Psoas muscle (tissue), 8 donors: ENCODE measurements around the gene EIF3B. TPM values are rescaled to one million over a fixed set of nuclear protein-coding genes. Genes with fewer than 3 reads are reported as not detected.

ENCODE experiments used
- ATAC-seq, 4 donors: fragments of 200-7000 bp; cut with Tn5 transposase; one replicate each; pipeline ENCODE4 v1.9.1; 2020; ENCODE audit warnings: moderate library complexity in 3 of 4, mild to moderate bottlenecking in 2 of 4
- DNase-seq, 2 donors: peaks; one replicate each; pipeline ENCODE4 v3.0.0-alpha.2; 2020
- H3K27ac ChIP-seq: fragments of 200-600 bp; one replicate; pipeline ENCODE4 v1.8.0; 2022
- H3K27me3 ChIP-seq, 3 donors: fragments of 200-600 bp in 1 of 3; one replicate each; pipeline versions ENCODE4 v1.6.1 to v1.8.0; 2013 to 2022; ENCODE audit warnings: low read length in 2 of 3, mild to moderate bottlenecking in 2 of 3, moderate library complexity in 1 of 3; ENCODE audit not compliant: insufficient read depth in 3 of 3
- H3K36me3 ChIP-seq, 2 donors: fragments of 200-600 bp in 1 of 2; one replicate each; pipeline versions ENCODE4 v1.6.1 to v1.8.0; 2013 to 2022; ENCODE audit warnings: low read depth in 1 of 2, mild to moderate bottlenecking in 1 of 2, moderate library complexity in 1 of 2; ENCODE audit not compliant: insufficient read depth in 1 of 2
- H3K4me1 ChIP-seq: fragments of 200-600 bp; one replicate; pipeline ENCODE4 v1.8.0; 2022
- H3K4me3 ChIP-seq: fragments of 200-600 bp; one replicate; pipeline ENCODE4 v1.8.0; 2022; ENCODE audit warnings: mild to moderate bottlenecking
- H3K9me3 ChIP-seq: fragments of 200-600 bp; one replicate; pipeline ENCODE4 v1.8.0; 2022
- WGBS, 3 donors: extraction: QIAGEN DNeasy Blood & Tissue Kit; methylation state at CpG; one replicate each; pipeline versions ENCODE4 v1.1.6 to v1.1.7; 2013; 5-methylcytosine and 5-hydroxymethylcytosine counted together
- intact Hi-C, 2 donors: fragments of 100-400 bp; cut with DNase I; formaldehyde crosslinking; loops; one replicate each; pipeline versions ENCODE4 v1.11.0 to v1.14.2; 2022
- polyA plus RNA-seq, 3 donors: library from polyadenylated mRNA; stranded (reverse); fragments of 200-250 nt; gene quantifications; one replicate each; pipeline ENCODE4 v1.2.3, GENCODE V29; 2013
- total RNA-seq, 4 donors: library from RNA; stranded (reverse); fragmentation: NEBNext Ultra II Directional in 2 of 4; extraction: Animal tissue kit (Norgen Biotek cat#: 25700) in 2 of 4; gene quantifications; one replicate each; pipeline versions ENCODE4 v1.2.1 to v1.2.4, GENCODE V29; 2021 to 2023
- TF ChIP-seq, protein P1 (sequence below): fragments of 200-600 bp; IDR thresholded peaks from one replicate; pipeline ENCODE4 v1.8.0; 2022; ENCODE audit warnings: antibody characterized with exemption
- donor health status: healthy with polysubstance abuse.
- donor health status: DM: no; HTN: no; CAD: no; lungs with moderate emphysema.
- donor health status: Bipolar disorder and iron deficiency.
- donor health status: healthy.
- donor health status: DM: yes; HTN: yes; CAD: no.
- donor health status: DM: no; HTN: no; CAD: no.
- donor health status: DM: no; HTN: no; CAD: no.
- donor health status: DM: yes; HTN: yes; CAD: no.

The EIF3B gene
- total and polyA plus RNA-seq, 7 donors: 101 to 275 (median 174) TPM

DNA sequence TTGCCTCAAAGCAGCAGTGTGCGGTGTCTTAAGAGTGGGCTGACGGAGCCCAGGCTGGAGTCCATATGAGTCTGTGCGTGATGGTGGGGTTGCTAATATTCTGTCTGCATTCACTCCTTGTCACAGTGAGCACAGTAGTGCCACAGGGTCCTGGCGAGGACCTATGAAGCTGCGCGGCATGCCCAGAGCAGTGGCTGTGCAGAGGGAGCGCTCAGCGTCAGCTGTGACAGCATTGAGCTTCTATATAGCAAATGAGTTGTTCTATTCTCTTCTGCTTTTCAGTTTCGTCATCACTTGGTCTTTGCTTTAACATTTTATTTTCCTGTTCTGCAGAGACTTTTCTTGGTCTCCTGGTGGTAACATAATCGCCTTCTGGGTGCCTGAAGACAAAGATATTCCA, 14.5 kb downstream of the EIF3B start:
- no peak for ATAC-seq
- Histone ChIP-seq H3K4me3 (no peak overlapping the region), H3K9me3 (no peaks in the 10 kb centered on the region), H3K27me3 (no peaks in the 10 kb centered on the region), H3K36me3 (peaks cover 5 to 99% of the 10 kb centered on the region in 2 donors), H3K4me1 (peaks cover under 1% of the 10 kb centered on the region), H3K27ac (no peak overlapping the region)
- TF ChIP-seq, protein P1, sequence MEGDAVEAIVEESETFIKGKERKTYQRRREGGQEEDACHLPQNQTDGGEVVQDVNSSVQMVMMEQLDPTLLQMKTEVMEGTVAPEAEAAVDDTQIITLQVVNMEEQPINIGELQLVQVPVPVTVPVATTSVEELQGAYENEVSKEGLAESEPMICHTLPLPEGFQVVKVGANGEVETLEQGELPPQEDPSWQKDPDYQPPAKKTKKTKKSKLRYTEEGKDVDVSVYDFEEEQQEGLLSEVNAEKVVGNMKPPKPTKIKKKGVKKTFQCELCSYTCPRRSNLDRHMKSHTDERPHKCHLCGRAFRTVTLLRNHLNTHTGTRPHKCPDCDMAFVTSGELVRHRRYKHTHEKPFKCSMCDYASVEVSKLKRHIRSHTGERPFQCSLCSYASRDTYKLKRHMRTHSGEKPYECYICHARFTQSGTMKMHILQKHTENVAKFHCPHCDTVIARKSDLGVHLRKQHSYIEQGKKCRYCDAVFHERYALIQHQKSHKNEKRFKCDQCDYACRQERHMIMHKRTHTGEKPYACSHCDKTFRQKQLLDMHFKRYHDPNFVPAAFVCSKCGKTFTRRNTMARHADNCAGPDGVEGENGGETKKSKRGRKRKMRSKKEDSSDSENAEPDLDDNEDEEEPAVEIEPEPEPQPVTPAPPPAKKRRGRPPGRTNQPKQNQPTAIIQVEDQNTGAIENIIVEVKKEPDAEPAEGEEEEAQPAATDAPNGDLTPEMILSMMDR: no peak
- no peak for DNase-seq
- intact Hi-C loops: no loop called here
- 96 to 97% (median 96%) methylated on average over 10 of the region's 10 CpGs for WGBS, 3 donors

DNA sequence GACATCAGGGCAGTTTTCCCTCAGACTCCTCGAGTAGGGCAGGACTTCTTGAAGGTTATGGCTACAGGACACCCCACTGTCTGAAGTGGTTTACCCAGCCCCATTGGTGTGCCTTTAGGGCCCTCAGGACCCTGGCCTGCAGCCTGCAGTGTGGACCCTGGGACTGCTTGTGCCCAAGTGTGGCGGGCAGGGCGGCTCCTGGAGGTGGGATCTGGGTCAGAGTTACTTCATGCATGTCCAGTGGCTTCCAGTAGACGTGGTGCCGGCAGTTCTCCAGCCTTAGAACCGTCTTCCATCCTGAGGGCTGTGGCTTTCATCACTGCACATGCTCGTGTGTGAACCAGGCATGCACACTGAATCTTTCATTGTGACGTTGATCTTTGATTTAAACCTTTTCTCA, 16.7 kb downstream of the EIF3B start:
- TF ChIP-seq, protein P1: no peak
- WGBS, 3 donors: 85 to 91% (median 87%) methylated on average over 8 of the region's 8 CpGs
- ATAC-seq: no peak
- H3K4me3 ChIP-seq: no peak overlapping the region
- H3K4me1 ChIP-seq: peaks cover 7% of the 10 kb centered on the region
- H3K27me3 ChIP-seq: no peaks in the 10 kb centered on the region
- H3K36me3 ChIP-seq: peaks cover 11 to 99% of the 10 kb centered on the region in 2 donors
- DNase-seq: no peak
- intact Hi-C loops: no loop called here
- no peaks in the 10 kb centered on the region for H3K9me3 ChIP-seq
- no peak overlapping the region for H3K27ac ChIP-seq

DNA sequence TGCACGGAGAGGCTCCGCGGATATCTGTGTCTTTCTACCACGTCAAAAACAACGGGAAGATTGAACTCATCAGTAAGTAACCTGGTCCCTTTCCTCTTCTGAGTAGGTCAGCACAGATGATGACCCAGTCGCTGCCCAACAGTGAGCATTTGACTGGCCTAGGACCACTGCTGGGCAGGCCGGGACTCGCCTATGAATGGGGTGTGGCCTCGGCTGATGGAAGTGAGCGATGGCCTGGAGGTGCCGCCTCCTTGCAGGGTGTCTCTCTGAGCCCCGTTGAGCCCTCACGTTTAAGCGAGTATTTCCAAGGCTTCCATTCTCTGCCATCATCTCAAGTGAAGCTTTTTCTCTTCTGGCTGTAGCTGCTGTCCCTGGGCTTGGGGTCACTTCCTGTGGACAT, 18.1 kb downstream of the EIF3B start:
- peaks cover 17 to 95% of the 10 kb centered on the region in 2 donors for H3K36me3 ChIP-seq
- H3K4me3 ChIP-seq: no peak overlapping the region
- peaks cover 7% of the 10 kb centered on the region for H3K4me1 ChIP-seq
- intact Hi-C loops: no loop called here
- ATAC-seq (no peak), DNase-seq (peak in 1 of 2 donors; percentile 32)
- no peak overlapping the region for H3K27ac ChIP-seq
- WGBS, 3 donors: 84 to 94% (median 92%) methylated on average over 14 of the region's 14 CpGs
- TF ChIP-seq, protein P1: no peak
- H3K9me3 ChIP-seq: no peaks in the 10 kb centered on the region
- no peaks in the 10 kb centered on the region for H3K27me3 ChIP-seq

DNA sequence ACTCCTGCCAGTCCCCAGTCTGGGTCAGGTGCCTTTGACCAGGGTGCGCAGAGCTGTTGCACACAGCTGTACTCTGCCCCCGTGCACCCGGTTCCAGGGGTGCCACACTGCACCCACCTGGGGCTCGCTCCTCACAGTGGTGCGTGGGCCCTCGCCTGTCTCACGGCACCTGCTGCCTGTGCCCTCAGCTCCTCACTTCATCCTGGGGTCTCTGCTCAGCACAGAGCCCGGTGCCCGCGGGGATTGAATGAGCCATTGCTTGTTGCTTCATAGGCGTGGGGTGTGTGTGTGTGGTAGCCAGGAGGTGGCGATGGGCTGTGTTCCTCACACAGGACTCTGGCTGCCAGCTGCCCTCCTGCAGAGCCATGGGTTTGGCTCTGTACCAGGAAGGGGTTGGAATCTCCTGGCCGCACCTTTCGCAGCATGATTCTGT, 18.5 kb downstream of the EIF3B start:
- Histone ChIP-seq H3K27me3 (no peaks in the 10 kb centered on the region), H3K9me3 (no peaks in the 10 kb centered on the region), H3K36me3 (peaks cover 17 to 90% of the 10 kb centered on the region in 2 donors), H3K4me3 (no peak overlapping the region), H3K4me1 (peaks cover 7% of the 10 kb centered on the region), H3K27ac (peak overlapping the region; percentile 2)
- 64 to 86% (median 67%) methylated on average over 14 of the region's 14 CpGs for WGBS, 3 donors
- TF ChIP-seq, protein P1: no peak
- intact Hi-C loops: no loop called here
- DNase-seq (no peak), ATAC-seq (peak; percentile 70 to 82 (median 76))

DNA sequence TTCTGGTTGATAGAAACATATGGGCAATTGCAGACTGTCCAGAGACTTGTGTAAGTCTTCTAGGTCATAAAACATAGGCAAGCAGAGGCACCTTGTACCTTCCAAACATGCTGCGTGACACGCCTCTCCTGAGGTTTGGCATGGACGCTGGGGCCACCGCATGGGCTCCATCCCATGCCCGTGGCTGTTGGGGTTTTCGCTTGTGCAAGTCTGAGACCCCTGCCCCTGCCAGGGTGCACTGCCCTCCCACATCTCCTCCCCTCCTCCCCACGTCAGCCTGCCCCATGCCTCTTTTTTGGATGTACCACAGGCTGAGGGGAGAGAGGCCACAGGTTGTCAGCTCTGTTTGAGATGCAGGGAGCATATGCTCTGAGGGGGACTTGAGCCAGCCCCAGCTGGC, 19.0 kb downstream of the EIF3B start:
- 61 to 93% (median 64%) methylated on average over 7 of the region's 7 CpGs for WGBS, 3 donors
- peak overlapping the region; percentile 2 for H3K27ac ChIP-seq
- TF ChIP-seq, protein P1: no peak
- no peak overlapping the region for H3K4me3 ChIP-seq
- no peaks in the 10 kb centered on the region for H3K9me3 ChIP-seq
- DNase-seq: no peak
- no peaks in the 10 kb centered on the region for H3K27me3 ChIP-seq
- H3K4me1 ChIP-seq: peaks cover 7% of the 10 kb centered on the region
- intact Hi-C loops: no loop called here
- H3K36me3 ChIP-seq: peaks cover 15 to 87% of the 10 kb centered on the region in 2 donors
- ATAC-seq: peak in 3 of 4 donors; percentile 31 to 45 (median 39)
